ENCODE results near the gene RIPK3.

- no peak for TF ChIP-seq CTCF (conservative IDR thresholded peaks at IDR 0.05; ENCODE audit: low read depth in 2 of 2)
- TF ChIP-seq POLR2AphosphoS5 (IDR thresholded peaks at IDR 0.05; ENCODE audit: low read depth) = no peak
- TF ChIP-seq REST (IDR thresholded peaks at IDR 0.05; ENCODE audit: unreplicated experiment) = no peak
- TF ChIP-seq ZNF114 (CRISPR knock-in tag; IDR thresholded peaks at IDR 0.05) = no peak
- no peak for TF ChIP-seq EZH2phosphoT487 (IDR thresholded peaks at IDR 0.05; ENCODE audit: unreplicated experiment)
- TF ChIP-seq EZH2 (IDR thresholded peaks at IDR 0.05; ENCODE audit: low read depth, unreplicated experiment) = no peak
- no peak for TF ChIP-seq JUNB (IDR thresholded peaks at IDR 0.05; ENCODE audit: unreplicated experiment)
- TF ChIP-seq ETS1 (IDR thresholded peaks at IDR 0.05) = no peak
- no peak for TF ChIP-seq CREB1 (CRISPR knock-in tag; IDR thresholded peaks at IDR 0.05; ENCODE audit: low read depth)
- no peak for TF ChIP-seq STAT1 (IDR thresholded peaks at IDR 0.05; ENCODE audit: unreplicated experiment)
These were observed 12.5 kb downstream of the RIPK3 start for GRCh38 chr14:24327303-24327702.
